ENCODE measurements around the gene MSMP. TPM values are rescaled to one million over a fixed set of nuclear protein-coding genes. Genes with fewer than 3 reads are reported as not detected.

Gene MSMP
- total RNA-seq, 1 donor from 2014 or later = not detected

- peaks cover 29% of the 10 kb centered on the region for H3K4me1 Mint-ChIP-seq
- H3K4me3 Mint-ChIP-seq = peak overlapping the region; percentile 13
- no peak for TF ChIP-seq CTCF (conservative IDR thresholded peaks at IDR 0.05)
- peaks cover 28% of the 10 kb centered on the region for H3K36me3 Mint-ChIP-seq (ENCODE audit: low read depth)
- DNase-seq (ENCODE audit: low read depth, low spot score) = no peak
- H3K27me3 Mint-ChIP-seq (ENCODE audit: low read depth) = no peaks in the 10 kb centered on the region
- no peak overlapping the region for H3K27ac Mint-ChIP-seq (ENCODE audit: unreplicated experiment)
- no peaks in the 10 kb centered on the region for H3K9me3 Mint-ChIP-seq
These were observed 10.6 kb downstream of the MSMP start for GRCh38 chr9:35743452-35743851.

DNA sequence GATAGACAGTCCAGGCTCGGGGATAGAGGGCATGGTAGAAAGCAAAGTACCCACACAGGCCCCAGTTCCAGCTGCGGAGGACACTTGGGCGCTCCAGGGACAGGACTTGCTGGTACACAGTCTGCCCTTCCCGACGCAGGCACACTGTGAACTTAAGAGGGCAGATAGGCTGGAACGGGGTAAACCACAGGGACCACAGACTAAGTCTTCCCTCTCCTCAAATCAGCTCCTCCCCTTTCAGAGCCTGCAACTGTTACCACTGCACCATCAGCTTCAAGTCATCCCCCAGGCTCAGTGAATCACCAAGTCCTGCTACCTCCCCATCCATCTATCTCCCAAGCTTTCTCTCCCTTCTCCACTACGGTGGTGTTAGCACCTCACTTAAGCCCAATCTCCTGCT is 12.3 kb downstream of the MSMP start:
- H3K9me3 Mint-ChIP-seq = no peaks in the 10 kb centered on the region
- H3K27ac Mint-ChIP-seq (ENCODE audit: unreplicated experiment) = no peak overlapping the region
- H3K4me3 Mint-ChIP-seq = no peak overlapping the region
- peaks cover 29% of the 10 kb centered on the region for H3K36me3 Mint-ChIP-seq (ENCODE audit: low read depth)
- no peak for TF ChIP-seq CTCF (conservative IDR thresholded peaks at IDR 0.05)
- H3K4me1 Mint-ChIP-seq = peaks cover 15% of the 10 kb centered on the region
- DNase-seq (ENCODE audit: low read depth, low spot score) = no peak
- H3K27me3 Mint-ChIP-seq (ENCODE audit: low read depth) = no peaks in the 10 kb centered on the region

DNA sequence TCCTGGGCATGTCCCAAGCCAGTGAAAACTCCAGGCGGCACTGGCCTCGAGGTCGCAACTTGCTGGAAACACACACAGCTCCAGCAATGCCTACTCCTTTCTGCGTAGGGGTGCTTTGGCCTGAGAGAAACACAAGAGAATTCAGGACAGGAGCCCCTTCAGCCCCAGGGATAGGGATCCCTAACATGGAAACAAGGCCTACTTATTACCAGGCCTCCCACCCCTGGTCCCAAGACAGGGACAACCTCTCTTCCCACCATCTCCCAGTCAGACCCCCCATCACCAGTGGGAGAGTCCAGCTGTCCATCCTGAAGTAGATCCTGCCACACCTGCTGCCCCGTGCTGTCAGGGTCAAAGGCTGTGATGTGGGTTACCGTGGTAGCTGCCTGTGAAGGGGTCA is 13.8 kb downstream of the MSMP start:
- Mint-ChIP-seq H3K27ac (ENCODE audit: unreplicated experiment) (no peak overlapping the region), H3K4me1 (peaks cover 14% of the 10 kb centered on the region), H3K9me3 (no peaks in the 10 kb centered on the region), H3K4me3 (no peak overlapping the region), H3K36me3 (ENCODE audit: low read depth) (peaks cover 26% of the 10 kb centered on the region), H3K27me3 (ENCODE audit: low read depth) (no peaks in the 10 kb centered on the region)
- no peak for DNase-seq (ENCODE audit: low read depth, low spot score)
- TF ChIP-seq CTCF (conservative IDR thresholded peaks at IDR 0.05) = no peak

DNA sequence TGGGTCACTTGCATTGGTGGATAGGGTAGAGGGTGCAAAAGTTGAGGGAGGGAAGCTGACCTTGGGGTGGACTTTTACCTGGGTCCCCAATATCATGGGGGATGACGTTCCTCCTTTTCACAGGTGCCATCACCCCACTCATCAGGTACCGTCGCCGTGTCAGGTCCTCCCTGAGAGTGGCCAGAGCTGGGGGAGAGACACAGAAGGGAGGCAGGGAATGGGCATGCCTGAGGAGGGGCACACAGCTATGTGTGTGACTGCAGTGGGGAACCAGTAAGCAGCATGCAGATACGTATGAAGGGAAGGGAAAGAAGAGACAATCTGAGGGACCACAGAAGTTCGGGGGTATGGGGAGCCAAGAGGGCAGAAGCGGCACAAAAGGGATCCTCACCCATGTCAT is 15.2 kb downstream of the MSMP start:
- H3K4me1 Mint-ChIP-seq = peaks cover 14% of the 10 kb centered on the region
- no peak overlapping the region for H3K27ac Mint-ChIP-seq (ENCODE audit: unreplicated experiment)

GRCh38 chr9:35738186-35738585 is 15.9 kb downstream of the MSMP start:
- Mint-ChIP-seq H3K36me3 (ENCODE audit: low read depth) (peaks cover 22% of the 10 kb centered on the region), H3K9me3 (no peaks in the 10 kb centered on the region), H3K27ac (ENCODE audit: unreplicated experiment) (no peak overlapping the region), H3K4me1 (peaks cover 18% of the 10 kb centered on the region), H3K27me3 (ENCODE audit: low read depth) (no peaks in the 10 kb centered on the region), H3K4me3 (peak overlapping the region; percentile 34)
- no peak for TF ChIP-seq CTCF (conservative IDR thresholded peaks at IDR 0.05)
- DNase-seq (ENCODE audit: low read depth, low spot score) = no peak

More for the DNA sequence above, 15.2 kb downstream of the MSMP start:
- DNase-seq (ENCODE audit: low read depth, low spot score) = no peak
- Mint-ChIP-seq H3K27me3 (ENCODE audit: low read depth) (no peaks in the 10 kb centered on the region), H3K4me3 (peak overlapping the region; percentile 31), H3K9me3 (no peaks in the 10 kb centered on the region), H3K36me3 (ENCODE audit: low read depth) (peaks cover 26% of the 10 kb centered on the region)
- TF ChIP-seq CTCF (conservative IDR thresholded peaks at IDR 0.05) = no peak

- H3K4me1 Mint-ChIP-seq = peaks cover 23% of the 10 kb centered on the region
- H3K27ac Mint-ChIP-seq (ENCODE audit: unreplicated experiment) = peak overlapping the region; percentile 50
- no peak for DNase-seq (ENCODE audit: low read depth, low spot score)
- H3K4me3 Mint-ChIP-seq = no peak overlapping the region
- H3K9me3 Mint-ChIP-seq = no peaks in the 10 kb centered on the region
- TF ChIP-seq CTCF (conservative IDR thresholded peaks at IDR 0.05) = no peak
- H3K36me3 Mint-ChIP-seq (ENCODE audit: low read depth) = peaks cover 19% of the 10 kb centered on the region
- H3K27me3 Mint-ChIP-seq (ENCODE audit: low read depth) = no peaks in the 10 kb centered on the region
These were observed 16.9 kb downstream of the MSMP start for GRCh38 chr9:35737143-35737542.
